ENCODE measurements around the gene SPEM1. TPM values are rescaled to one million over a fixed set of nuclear protein-coding genes. Genes with fewer than 3 reads are reported as not detected.

The SPEM1 gene
- total RNA-seq, 3 donors from 2014 or later (not counting 1 experiment from before 2014, with no cell fraction given) = not detected

GRCh38 chr17:7414837-7415236 is 5.3 kb upstream of the SPEM1 start:
- Histone ChIP-seq H3K4me3 (ENCODE audit: low read length) (no peak overlapping the region), H3K27me3 (ENCODE audit: control insufficient read depth, insufficient read depth, low read length) (no peaks in the 10 kb centered on the region), H3K27ac (ENCODE audit: low read length) (no peak overlapping the region), H3K9me3 (ENCODE audit: control insufficient read depth, insufficient read depth, low read length) (no peaks in the 10 kb centered on the region), H3K4me1 (ENCODE audit: control insufficient read depth, insufficient read depth, low read length) (no peaks in the 10 kb centered on the region), H3K36me3 (ENCODE audit: control insufficient read depth, insufficient read depth, low read length) (no peaks in the 10 kb centered on the region)
- H3K27ac Mint-ChIP-seq = no peak overlapping the region
- TF ChIP-seq, protein P1, sequence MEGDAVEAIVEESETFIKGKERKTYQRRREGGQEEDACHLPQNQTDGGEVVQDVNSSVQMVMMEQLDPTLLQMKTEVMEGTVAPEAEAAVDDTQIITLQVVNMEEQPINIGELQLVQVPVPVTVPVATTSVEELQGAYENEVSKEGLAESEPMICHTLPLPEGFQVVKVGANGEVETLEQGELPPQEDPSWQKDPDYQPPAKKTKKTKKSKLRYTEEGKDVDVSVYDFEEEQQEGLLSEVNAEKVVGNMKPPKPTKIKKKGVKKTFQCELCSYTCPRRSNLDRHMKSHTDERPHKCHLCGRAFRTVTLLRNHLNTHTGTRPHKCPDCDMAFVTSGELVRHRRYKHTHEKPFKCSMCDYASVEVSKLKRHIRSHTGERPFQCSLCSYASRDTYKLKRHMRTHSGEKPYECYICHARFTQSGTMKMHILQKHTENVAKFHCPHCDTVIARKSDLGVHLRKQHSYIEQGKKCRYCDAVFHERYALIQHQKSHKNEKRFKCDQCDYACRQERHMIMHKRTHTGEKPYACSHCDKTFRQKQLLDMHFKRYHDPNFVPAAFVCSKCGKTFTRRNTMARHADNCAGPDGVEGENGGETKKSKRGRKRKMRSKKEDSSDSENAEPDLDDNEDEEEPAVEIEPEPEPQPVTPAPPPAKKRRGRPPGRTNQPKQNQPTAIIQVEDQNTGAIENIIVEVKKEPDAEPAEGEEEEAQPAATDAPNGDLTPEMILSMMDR (IDR thresholded peaks at IDR 0.05) = no peak
- no peaks in the 10 kb centered on the region for H3K9me3 Mint-ChIP-seq
- intact Hi-C loops (cut with micrococcal nuclease) = no loop called here
- H3K4me3 Mint-ChIP-seq = no peak overlapping the region
- no peak for ATAC-seq
- H3K36me3 Mint-ChIP-seq = no peaks in the 10 kb centered on the region
- peaks cover 0 to 2% of the 10 kb centered on the region in 2 donors for H3K27me3 Mint-ChIP-seq (ENCODE audit: low read depth in 2 of 2)
- no peaks in the 10 kb centered on the region for H3K4me1 Mint-ChIP-seq
- no peak for DNase-seq
- WGBS (ENCODE audit: insufficient coverage) = 89% methylated on average over 14 of the region's 14 CpGs

DNA sequence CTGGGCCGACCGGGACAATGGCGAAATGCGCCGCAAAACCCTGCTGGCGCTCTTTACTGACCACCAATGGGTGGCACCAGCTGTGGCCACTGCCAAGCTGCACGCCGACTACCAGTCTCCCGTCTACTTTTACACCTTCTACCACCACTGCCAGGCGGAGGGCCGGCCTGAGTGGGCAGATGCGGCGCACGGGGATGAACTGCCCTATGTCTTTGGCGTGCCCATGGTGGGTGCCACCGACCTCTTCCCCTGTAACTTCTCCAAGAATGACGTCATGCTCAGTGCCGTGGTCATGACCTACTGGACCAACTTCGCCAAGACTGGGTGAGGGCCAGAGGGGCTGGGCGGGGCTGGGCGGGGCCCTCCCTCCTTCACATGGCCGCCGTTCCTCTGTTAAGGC is 4.3 kb upstream of the SPEM1 start:
- TF ChIP-seq, protein P1 (IDR thresholded peaks at IDR 0.05) = no peak
- H3K27ac Mint-ChIP-seq = no peak overlapping the region
- no peaks in the 10 kb centered on the region for H3K27me3 Mint-ChIP-seq (ENCODE audit: low read depth in 2 of 2)
- Histone ChIP-seq H3K36me3 (ENCODE audit: control insufficient read depth, insufficient read depth, low read length) (no peaks in the 10 kb centered on the region), H3K9me3 (ENCODE audit: control insufficient read depth, insufficient read depth, low read length) (no peaks in the 10 kb centered on the region), H3K4me3 (ENCODE audit: low read length) (no peak overlapping the region), H3K27ac (ENCODE audit: low read length) (no peak overlapping the region), H3K4me1 (ENCODE audit: control insufficient read depth, insufficient read depth, low read length) (no peaks in the 10 kb centered on the region), H3K27me3 (ENCODE audit: control insufficient read depth, insufficient read depth, low read length) (no peaks in the 10 kb centered on the region)
- intact Hi-C loops (cut with micrococcal nuclease) = no loop called here
- DNase-seq (no peak), ATAC-seq (no peak)
- no peaks in the 10 kb centered on the region for H3K9me3 Mint-ChIP-seq
- no peaks in the 10 kb centered on the region for H3K4me1 Mint-ChIP-seq
- H3K36me3 Mint-ChIP-seq = no peaks in the 10 kb centered on the region
- WGBS (ENCODE audit: insufficient coverage) = 91% methylated on average over 23 of the region's 23 CpGs
- no peak overlapping the region for H3K4me3 Mint-ChIP-seq

DNA sequence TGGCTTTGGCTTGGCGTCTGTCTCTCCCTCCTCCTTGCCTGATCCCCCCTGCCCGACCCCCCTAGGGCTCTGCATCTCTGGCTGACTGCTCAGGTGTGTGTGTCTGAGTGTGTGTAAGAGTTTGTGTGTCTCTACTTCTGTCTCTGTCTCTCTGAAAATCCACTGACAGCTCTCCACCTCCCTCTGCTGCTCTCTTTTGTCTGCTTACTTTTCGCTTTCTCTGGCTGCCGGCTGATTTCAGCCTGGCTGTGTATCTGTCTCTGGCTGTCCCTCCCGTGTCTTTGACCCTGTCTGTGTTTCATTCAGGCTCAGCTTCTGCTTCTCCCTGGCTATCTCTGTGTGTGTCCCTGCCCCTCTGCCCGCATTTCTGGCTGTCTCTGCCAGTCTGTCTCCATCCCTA is 3.8 kb upstream of the SPEM1 start:
- H3K4me3 Mint-ChIP-seq = no peak overlapping the region
- Histone ChIP-seq H3K9me3 (ENCODE audit: control insufficient read depth, insufficient read depth, low read length) (no peaks in the 10 kb centered on the region), H3K27ac (ENCODE audit: low read length) (no peak overlapping the region), H3K27me3 (ENCODE audit: control insufficient read depth, insufficient read depth, low read length) (no peaks in the 10 kb centered on the region), H3K4me3 (ENCODE audit: low read length) (no peak overlapping the region), H3K36me3 (ENCODE audit: control insufficient read depth, insufficient read depth, low read length) (no peaks in the 10 kb centered on the region), H3K4me1 (ENCODE audit: control insufficient read depth, insufficient read depth, low read length) (no peaks in the 10 kb centered on the region)
- H3K27me3 Mint-ChIP-seq (ENCODE audit: low read depth in 2 of 2) = no peaks in the 10 kb centered on the region
- DNase-seq (peak in 1 of 2 donors; percentile 41), ATAC-seq (no peak)
- no peaks in the 10 kb centered on the region for H3K4me1 Mint-ChIP-seq
- no peaks in the 10 kb centered on the region for H3K36me3 Mint-ChIP-seq
- no peaks in the 10 kb centered on the region for H3K9me3 Mint-ChIP-seq
- intact Hi-C loops (cut with micrococcal nuclease) = no loop called here
- H3K27ac Mint-ChIP-seq = no peak overlapping the region
- TF ChIP-seq, protein P1 (IDR thresholded peaks at IDR 0.05) = no peak
- WGBS (ENCODE audit: insufficient coverage) = 90% methylated on average over 5 of the region's 6 CpGs

DNA sequence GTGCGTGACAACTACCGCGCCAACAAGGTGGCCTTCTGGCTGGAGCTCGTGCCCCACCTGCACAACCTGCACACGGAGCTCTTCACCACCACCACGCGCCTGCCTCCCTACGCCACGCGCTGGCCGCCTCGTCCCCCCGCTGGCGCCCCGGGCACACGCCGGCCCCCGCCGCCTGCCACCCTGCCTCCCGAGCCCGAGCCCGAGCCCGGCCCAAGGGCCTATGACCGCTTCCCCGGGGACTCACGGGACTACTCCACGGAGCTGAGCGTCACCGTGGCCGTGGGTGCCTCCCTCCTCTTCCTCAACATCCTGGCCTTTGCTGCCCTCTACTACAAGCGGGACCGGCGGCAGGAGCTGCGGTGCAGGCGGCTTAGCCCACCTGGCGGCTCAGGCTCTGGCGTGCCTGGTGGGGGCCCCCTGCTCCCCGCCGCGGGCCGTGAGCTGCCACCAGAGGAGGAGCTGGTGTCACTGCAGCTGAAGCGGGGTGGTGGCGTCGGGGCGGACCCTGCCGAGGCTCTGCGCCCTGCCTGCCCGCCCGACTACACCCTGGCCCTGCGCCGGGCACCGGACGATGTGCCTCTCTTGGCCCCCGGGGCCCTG is 3.0 kb upstream of the SPEM1 start:
- intact Hi-C loops (cut with micrococcal nuclease) = no loop called here
- no peaks in the 10 kb centered on the region for H3K9me3 Mint-ChIP-seq
- H3K36me3 Mint-ChIP-seq = no peaks in the 10 kb centered on the region
- H3K27ac Mint-ChIP-seq = no peak overlapping the region
- ATAC-seq (no peak), DNase-seq (no peak)
- Histone ChIP-seq H3K4me3 (ENCODE audit: low read length) (no peak overlapping the region), H3K27me3 (ENCODE audit: control insufficient read depth, insufficient read depth, low read length) (no peaks in the 10 kb centered on the region), H3K9me3 (ENCODE audit: control insufficient read depth, insufficient read depth, low read length) (no peaks in the 10 kb centered on the region), H3K36me3 (ENCODE audit: control insufficient read depth, insufficient read depth, low read length) (no peaks in the 10 kb centered on the region), H3K27ac (ENCODE audit: low read length) (no peak overlapping the region), H3K4me1 (ENCODE audit: control insufficient read depth, insufficient read depth, low read length) (no peaks in the 10 kb centered on the region)
- no peaks in the 10 kb centered on the region for H3K4me1 Mint-ChIP-seq
- TF ChIP-seq, protein P1 (IDR thresholded peaks at IDR 0.05) = no peak
- no peaks in the 10 kb centered on the region for H3K27me3 Mint-ChIP-seq (ENCODE audit: low read depth in 2 of 2)
- H3K4me3 Mint-ChIP-seq = no peak overlapping the region
- WGBS (ENCODE audit: insufficient coverage) = 97% methylated on average over 53 of the region's 54 CpGs
